Endodermal cell (in vitro differentiated cells): Measurements from ENCODE around the gene KRTAP4-4. TPM values are rescaled to one million over a fixed set of nuclear protein-coding genes. Genes with fewer than 3 reads are reported as not detected.
"Not testable (repeated sequence)": the region's sequence is repeated elsewhere in the genome, so short reads cannot be mapped to it uniquely, and the experiment has no call there.

ENCODE experiments used
- DNase-seq: peaks from one replicate; pipeline ENCODE4 v3.0.0-alpha.2; 2017
- H3K27ac ChIP-seq: 2 replicates; pipeline ENCODE4 v1.5.1; 2013; ENCODE audit warnings: mild to moderate bottlenecking, low read depth, low read length, moderate library complexity
- H3K27me3 ChIP-seq: 2 replicates; pipeline ENCODE4 v1.6.1; 2013; ENCODE audit warnings: mild to moderate bottlenecking, low read length, moderate library complexity; ENCODE audit not compliant: insufficient read depth, control insufficient read depth, poor library complexity, severe bottlenecking
- H3K36me3 ChIP-seq: 2 replicates; pipeline ENCODE4 v1.7.0; 2013; ENCODE audit warnings: mild to moderate bottlenecking, low read length, moderate library complexity; ENCODE audit not compliant: control insufficient read depth, insufficient read depth
- H3K4me1 ChIP-seq: one replicate; pipeline ENCODE4 v1.7.0; 2013; ENCODE audit warnings: low read length; ENCODE audit not compliant: control insufficient read depth, insufficient read depth
- H3K4me3 ChIP-seq: 2 replicates; pipeline ENCODE4 v1.5.1; 2013; ENCODE audit warnings: mild to moderate bottlenecking, low read length, moderate library complexity
- H3K9ac ChIP-seq: 2 replicates; pipeline ENCODE4 v1.6.1; 2013; ENCODE audit warnings: mild to moderate bottlenecking, low read length, moderate library complexity; ENCODE audit not compliant: poor library complexity, severe bottlenecking; ENCODE audit errors: extremely low read depth
- H3K9me3 ChIP-seq: 2 replicates; pipeline ENCODE4 v1.6.1; 2013; ENCODE audit warnings: mild to moderate bottlenecking, low read length, moderate library complexity; ENCODE audit not compliant: control insufficient read depth
- H3K27ac Mint-ChIP-seq: 2 replicates; pipeline ENCODE4 v1.8.0; 2020; ENCODE audit warnings: mixed read lengths
- H3K27me3 Mint-ChIP-seq: 2 replicates; pipeline ENCODE4 v1.8.0; 2021; ENCODE audit warnings: mild to moderate bottlenecking, mixed read lengths; ENCODE audit not compliant: insufficient read depth
- H3K36me3 Mint-ChIP-seq: 2 replicates; pipeline ENCODE4 v1.8.0; 2020; ENCODE audit warnings: low read depth, mixed read lengths
- H3K4me1 Mint-ChIP-seq: 2 replicates; pipeline ENCODE4 v1.8.0; 2020; ENCODE audit warnings: mixed read lengths
- H3K4me3 Mint-ChIP-seq: 2 replicates; pipeline ENCODE4 v1.8.0; 2020; ENCODE audit warnings: mild to moderate bottlenecking, moderate library complexity, mixed read lengths
- H3K9me3 Mint-ChIP-seq: 2 replicates; pipeline ENCODE4 v1.8.0; 2020; ENCODE audit warnings: mild to moderate bottlenecking, mixed read lengths
- WGBS, 2 experiments: methylation state at CpG; one replicate each; pipeline versions ENCODE4 v1.1.5 to v1.1.7; 2013; ENCODE audit warnings: missing lambda C conversion rate in 2 of 2, mixed read lengths in 1 of 2; ENCODE audit not compliant: insufficient coverage in 1 of 2, insufficient read length in 1 of 2; 5-methylcytosine and 5-hydroxymethylcytosine counted together
- total RNA-seq, 2 donors: library from RNA; stranded (reverse); fragmentation: NEBNext Ultra II Directional in 1 of 2; extraction: Animal tissue kit (Norgen Biotek cat#: 25700) in 1 of 2; gene quantifications; 2 replicates in 1 of 2; 3 replicates in 1 of 2; pipeline ENCODE4 v1.2.1, GENCODE V29; 2021
- TF ChIP-seq, protein P1 (sequence below): fragments of 200-600 bp; sonication (generic); conservative IDR thresholded peaks from 2 replicates; pipeline ENCODE4 v1.5.0; 2021; ENCODE audit warnings: antibody characterized with exemption, mild to moderate bottlenecking

Gene KRTAP4-4
- total RNA-seq, 2 donors from 2014 or later, result not detected

- no peak for DNase-seq
- no peak overlapping the region for H3K27ac ChIP-seq
- TF ChIP-seq, protein P1, sequence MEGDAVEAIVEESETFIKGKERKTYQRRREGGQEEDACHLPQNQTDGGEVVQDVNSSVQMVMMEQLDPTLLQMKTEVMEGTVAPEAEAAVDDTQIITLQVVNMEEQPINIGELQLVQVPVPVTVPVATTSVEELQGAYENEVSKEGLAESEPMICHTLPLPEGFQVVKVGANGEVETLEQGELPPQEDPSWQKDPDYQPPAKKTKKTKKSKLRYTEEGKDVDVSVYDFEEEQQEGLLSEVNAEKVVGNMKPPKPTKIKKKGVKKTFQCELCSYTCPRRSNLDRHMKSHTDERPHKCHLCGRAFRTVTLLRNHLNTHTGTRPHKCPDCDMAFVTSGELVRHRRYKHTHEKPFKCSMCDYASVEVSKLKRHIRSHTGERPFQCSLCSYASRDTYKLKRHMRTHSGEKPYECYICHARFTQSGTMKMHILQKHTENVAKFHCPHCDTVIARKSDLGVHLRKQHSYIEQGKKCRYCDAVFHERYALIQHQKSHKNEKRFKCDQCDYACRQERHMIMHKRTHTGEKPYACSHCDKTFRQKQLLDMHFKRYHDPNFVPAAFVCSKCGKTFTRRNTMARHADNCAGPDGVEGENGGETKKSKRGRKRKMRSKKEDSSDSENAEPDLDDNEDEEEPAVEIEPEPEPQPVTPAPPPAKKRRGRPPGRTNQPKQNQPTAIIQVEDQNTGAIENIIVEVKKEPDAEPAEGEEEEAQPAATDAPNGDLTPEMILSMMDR, result no peak
- H3K27me3 ChIP-seq, result no peaks in the 10 kb centered on the region
- WGBS, 2 experiments, result 100% methylated on average over 1 of the region's 2 CpGs; no CpG with 5 or more reads in 1 of the 2 experiments
- Mint-ChIP-seq H3K27ac (no peak overlapping the region), H3K36me3 (no peaks in the 10 kb centered on the region), H3K9me3 (peaks cover 4% of the 10 kb centered on the region), H3K4me3 (no peak overlapping the region), H3K27me3 (no peaks in the 10 kb centered on the region), H3K4me1 (no peaks in the 10 kb centered on the region)
- H3K9ac ChIP-seq, result no peak overlapping the region
- H3K36me3 ChIP-seq, result no peaks in the 10 kb centered on the region
- H3K4me1 ChIP-seq, result no peaks in the 10 kb centered on the region
- H3K4me3 ChIP-seq, result no peak overlapping the region
- H3K9me3 ChIP-seq, result peaks cover 4% of the 10 kb centered on the region
Measured at GRCh38 chr17:41125064-41125463, 35.5 kb downstream of the KRTAP4-4 start.

DNA sequence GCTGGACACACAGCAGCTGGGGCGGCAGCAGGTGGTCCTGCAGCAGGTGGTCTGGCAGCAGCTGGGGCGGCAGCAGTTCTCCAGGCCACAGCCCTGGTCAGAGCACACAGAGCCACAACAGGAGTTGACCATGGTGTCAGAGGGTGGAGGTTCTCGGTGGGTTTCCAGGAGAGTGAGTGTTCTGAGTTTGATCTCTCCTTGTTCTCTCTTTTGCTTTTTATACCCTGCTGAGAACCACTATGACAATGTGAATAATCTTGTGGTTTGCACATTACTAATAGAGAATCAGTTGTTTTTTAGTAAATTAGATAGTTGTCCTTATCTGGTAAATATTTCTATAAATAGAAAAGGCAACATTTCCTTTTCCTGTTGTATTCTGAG is 36.6 kb downstream of the KRTAP4-4 start, which contains the start of gene KRTAP4-12:
TSS of gene KRTAP4-12 (minus strand) at position 192 of the 381 bp plus-strand sequence. CDS start at position 132, 60 bp downstream.
- not testable (repeated sequence) for H3K4me1 ChIP-seq, H3K27me3 Mint-ChIP-seq, H3K9me3 ChIP-seq, H3K4me3 ChIP-seq, DNase-seq, H3K9ac ChIP-seq, H3K9me3 Mint-ChIP-seq, H3K36me3 ChIP-seq, H3K4me3 Mint-ChIP-seq, H3K36me3 Mint-ChIP-seq, H3K4me1 Mint-ChIP-seq, H3K27ac ChIP-seq, H3K27me3 ChIP-seq, H3K27ac Mint-ChIP-seq
- WGBS, 2 experiments, result 75 to 78% methylated on average over 1 to 3 of the region's 3 CpGs

- WGBS, 2 experiments, result 83 to 87% methylated on average over 8 to 12 of the region's 12 CpGs
- not testable (repeated sequence) for H3K36me3 ChIP-seq, DNase-seq
Measured at GRCh38 chr17:41123292-41123990, 37.1 kb downstream of the KRTAP4-4 start.

GRCh38 chr17:41121742-41122141 is 38.8 kb downstream of the KRTAP4-4 start:
- no peak for DNase-seq
- no peaks in the 10 kb centered on the region for H3K4me1 ChIP-seq
- H3K9ac ChIP-seq, result no peak overlapping the region
- Mint-ChIP-seq H3K27ac (no peak overlapping the region), H3K36me3 (no peaks in the 10 kb centered on the region), H3K4me3 (no peak overlapping the region), H3K4me1 (no peaks in the 10 kb centered on the region), H3K9me3 (peaks cover 4% of the 10 kb centered on the region), H3K27me3 (peaks cover 4% of the 10 kb centered on the region)
- no peak overlapping the region for H3K4me3 ChIP-seq
- no peak overlapping the region for H3K27ac ChIP-seq
- H3K27me3 ChIP-seq, result no peaks in the 10 kb centered on the region
- H3K9me3 ChIP-seq, result peaks cover 4% of the 10 kb centered on the region
- WGBS, 2 experiments, result 88 to 100% methylated on average over 1 to 2 of the region's 2 CpGs
- H3K36me3 ChIP-seq, result no peaks in the 10 kb centered on the region
- TF ChIP-seq, protein P1, result no peak

More at GRCh38 chr17:41123292-41123990, 37.1 kb downstream of the KRTAP4-4 start:
- H3K9me3 Mint-ChIP-seq, H3K9me3 ChIP-seq, H3K27ac ChIP-seq, H3K4me3 Mint-ChIP-seq, H3K4me1 ChIP-seq, H3K4me1 Mint-ChIP-seq, H3K4me3 ChIP-seq, H3K27me3 ChIP-seq, H3K9ac ChIP-seq, H3K36me3 Mint-ChIP-seq, H3K27me3 Mint-ChIP-seq, H3K27ac Mint-ChIP-seq: not testable (repeated sequence)

DNA sequence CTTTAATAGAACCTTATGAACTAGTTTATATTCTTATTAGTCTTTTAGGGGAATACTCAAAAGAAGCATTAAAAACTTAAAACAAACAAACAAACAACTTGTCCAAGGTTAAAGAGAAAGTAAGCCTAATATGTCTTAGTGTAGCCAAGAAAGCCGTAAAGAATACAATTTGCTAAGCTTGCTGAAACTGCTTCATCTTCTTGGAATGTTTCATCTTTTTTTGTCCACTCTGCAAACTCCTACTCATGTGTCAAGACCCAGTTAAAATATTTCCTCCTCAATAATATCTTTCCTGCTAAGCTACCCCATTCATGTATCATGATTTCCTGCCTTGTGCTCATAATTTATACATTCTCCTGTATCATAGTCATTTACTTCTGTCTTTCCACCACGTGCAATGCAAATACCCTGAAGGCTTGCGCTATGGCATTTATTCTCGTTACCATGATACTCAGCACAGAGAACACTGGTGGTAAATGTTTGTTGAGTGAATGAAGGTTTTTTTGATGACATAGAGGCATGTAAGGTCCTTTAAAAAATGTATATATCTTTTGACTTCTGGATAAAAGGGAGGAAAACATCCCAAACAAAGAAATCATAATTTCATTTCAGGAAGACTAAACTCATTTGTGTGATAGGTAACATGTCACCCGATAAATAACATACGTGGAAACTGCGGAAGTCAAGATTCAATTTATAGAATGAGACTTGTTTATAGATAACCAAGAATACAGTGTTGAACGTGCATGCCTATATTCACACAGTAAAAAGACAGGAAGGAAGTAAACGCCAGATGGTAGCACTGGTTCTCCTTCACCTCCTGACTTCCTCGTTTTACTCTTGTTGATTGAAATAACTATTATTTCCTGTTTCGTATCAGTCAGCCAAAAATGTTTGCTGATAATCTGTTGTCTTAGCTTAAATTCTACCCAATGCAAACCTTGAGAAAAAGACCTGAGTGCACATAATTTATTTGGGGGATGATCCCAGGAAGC is 40.6 kb downstream of the KRTAP4-4 start:
- H3K36me3 Mint-ChIP-seq, H3K9ac ChIP-seq, H3K4me3 Mint-ChIP-seq, H3K9me3 Mint-ChIP-seq, H3K27me3 ChIP-seq, H3K9me3 ChIP-seq, H3K4me1 Mint-ChIP-seq, H3K27ac Mint-ChIP-seq, H3K4me3 ChIP-seq, H3K27ac ChIP-seq, H3K4me1 ChIP-seq, H3K27me3 Mint-ChIP-seq, H3K36me3 ChIP-seq, DNase-seq: not testable (repeated sequence)
- WGBS, 2 experiments, result 89 to 94% methylated on average over 3 to 11 of the region's 11 CpGs
